SK-N-SH (cell line): ENCODE measurements around the gene ARSH.
"Not testable (repeated sequence)": the region's sequence is repeated elsewhere in the genome, so short reads cannot be mapped to it uniquely, and the experiment has no call there.

Experiments used
- CTCF ChIP-seq: fragments of 200-600 bp; sonication (generic); IDR thresholded peaks from 2 replicates; pipeline ENCODE4 v1.6.1; 2017; ENCODE audit warnings: antibody characterized with exemption, mild to moderate bottlenecking, moderate library complexity
- POLR2AphosphoS5 ChIP-seq: IDR thresholded peaks from 2 replicates; pipeline ENCODE4 v1.6.1; 2012; ENCODE audit warnings: low read depth, low read length
- RAD21 ChIP-seq: IDR thresholded peaks from 2 replicates; pipeline ENCODE4 v1.6.1; 2012; ENCODE audit warnings: mild to moderate bottlenecking, low read length
- RXRA ChIP-seq: IDR thresholded peaks from 2 replicates; pipeline ENCODE4 v1.4.0; 2012; ENCODE audit warnings: low read depth, mild to moderate bottlenecking, borderline replicate concordance
- TAF1 ChIP-seq: IDR thresholded peaks from 2 replicates; pipeline ENCODE4 v1.6.1; 2012; ENCODE audit warnings: low read depth, mild to moderate bottlenecking, low read length, moderate library complexity, borderline replicate concordance
- TCF12 ChIP-seq: IDR thresholded peaks from 2 replicates; pipeline ENCODE4 v1.4.0; 2012
- USF1 ChIP-seq: IDR thresholded peaks from 2 replicates; pipeline ENCODE4 v1.4.0; 2012; ENCODE audit warnings: low read depth, borderline replicate concordance

GRCh38 chrX:2963449-2963848 is 42.9 kb upstream of the ARSH start:
- TF ChIP-seq USF1, TCF12, RAD21, RXRA, POLR2AphosphoS5, CTCF, TAF1: not testable (repeated sequence)
